Eye (tissue), 1 donor: ENCODE measurements around the gene HNRNPH1.
A peak's percentile ranks its signal among the peaks of the same experiment; 100 is the strongest.
"Not testable (repeated sequence)": the region's sequence is repeated elsewhere in the genome, so short reads cannot be mapped to it uniquely, and the experiment has no call there.

Experiments
- DNase-seq: peaks from one replicate; pipeline ENCODE4 v3.0.0-alpha.2; 2015

HNRNPH1 gene

GRCh38 chr5:179623003-179623905 is at the start of gene HNRNPH1:
TSS of gene HNRNPH1 (minus strand) at chr5:179623671. CDS start at chr5:179623133, 538 bp downstream.
- peak; percentile 100 for DNase-seq

GRCh38 chr5:179668391-179668790 is 44.9 kb upstream of the HNRNPH1 start:
- DNase-seq, result peak; percentile 75

- DNase-seq, result not testable (repeated sequence)
Measured at GRCh38 chr5:179661647-179662046, 38.2 kb upstream of the HNRNPH1 start.

- peak; percentile 64 for DNase-seq
Measured at GRCh38 chr5:179658179-179658856, 34.8 kb upstream of the HNRNPH1 start.

- not testable (repeated sequence) for DNase-seq
Measured at GRCh38 chr5:179657302-179658178, 34.1 kb upstream of the HNRNPH1 start.

- DNase-seq, result not testable (repeated sequence)
Measured at GRCh38 chr5:179653135-179653534, 29.7 kb upstream of the HNRNPH1 start.

GRCh38 chr5:179650245-179650644 is 26.8 kb upstream of the HNRNPH1 start:
- not testable (repeated sequence) for DNase-seq

- not testable (repeated sequence) for DNase-seq
Measured at GRCh38 chr5:179649166-179649703, 25.8 kb upstream of the HNRNPH1 start.

GRCh38 chr5:179648410-179648809 is 24.9 kb upstream of the HNRNPH1 start:
- no peak for DNase-seq

- DNase-seq, result not testable (repeated sequence)
Measured at GRCh38 chr5:179644766-179645165, 21.3 kb upstream of the HNRNPH1 start.

- not testable (repeated sequence) for DNase-seq
Measured at GRCh38 chr5:179643141-179643920, 19.9 kb upstream of the HNRNPH1 start.

GRCh38 chr5:179642626-179643025 is 19.2 kb upstream of the HNRNPH1 start:
- DNase-seq, result not testable (repeated sequence)

GRCh38 chr5:179641745-179642144 is 18.3 kb upstream of the HNRNPH1 start:
- DNase-seq, result not testable (repeated sequence)

GRCh38 chr5:179639296-179639695 is 15.8 kb upstream of the HNRNPH1 start:
- DNase-seq, result not testable (repeated sequence)

- not testable (repeated sequence) for DNase-seq
Measured at GRCh38 chr5:179634370-179635172, 11.1 kb upstream of the HNRNPH1 start.

- peak; percentile 1 for DNase-seq
Measured at GRCh38 chr5:179633501-179634369, 10.3 kb upstream of the HNRNPH1 start.

GRCh38 chr5:179624841-179625271 is 1.4 kb upstream of the HNRNPH1 start:
- no peak for DNase-seq

GRCh38 chr5:179623906-179624741 is 653 bp upstream of the HNRNPH1 start:
- DNase-seq, result no peak
